A549 (cell line): Measurements from ENCODE around the gene MPDU1. TPM values are rescaled to one million over a fixed set of nuclear protein-coding genes. Genes with fewer than 3 reads are reported as not detected.
A peak's percentile ranks its signal among the peaks of the same experiment; 100 is the strongest.

ENCODE experiments used
- ATAC-seq, 2 experiments: fragments of 200-7000 bp in 1 of 2; fragments of >200 bp in 1 of 2; cut with Nextera tagmentation in 1 of 2; cut with Tn5 transposase in 1 of 2; 3 replicates each; pipeline versions ENCODE4 v1.8.0 to v1.9.1; 2018 to 2020; ENCODE audit warnings: mild to moderate bottlenecking in 1 of 2, moderate library complexity in 1 of 2
- CTCF ChIA-PET: fragments of 300-600 bp; sonication (Branson Sonifier 250); formaldehyde crosslinking; extraction: SDS; loops from one replicate; lab custom pipeline; 2021; ENCODE audit warnings: antibody characterized with exemption, inconsistent platforms; lab: Yijun Ruan, JAX
- POLR2A ChIA-PET: fragments of 350-600 bp; formaldehyde crosslinking; extraction: SDS; loops from one replicate; lab custom pipeline; 2021; ENCODE audit warnings: antibody characterized with exemption, inconsistent platforms; lab: Yijun Ruan, JAX
- DNase-seq, 2 experiments: peaks; one replicate each; pipeline versions ENCODE4 v3.0.0 to v3.0.0-alpha.2; 2011 to 2016; ENCODE audit warnings: low read depth in 1 of 2, low spot score in 1 of 2
- FAIRE-seq: peaks from 2 replicates; lab custom pipeline; 2011; peaks lifted over from hg19 to GRCh38; lab: Jason Lieb, UNC
- H3K27ac ChIP-seq, 2 experiments: fragments of >200 bp; sonication (Bioruptor Twin); formaldehyde crosslinking; 3 replicates each; pipeline ENCODE4 v1.5.1; 2016 to 2017
- H3K4me1 ChIP-seq: fragments of >200 bp; sonication (Bioruptor Twin); formaldehyde crosslinking; 3 replicates; pipeline ENCODE4 v1.6.1; 2016
- H3K4me2 ChIP-seq: fragments of >200 bp; sonication (Bioruptor Twin); formaldehyde crosslinking; 3 replicates; pipeline ENCODE4 v1.6.1; 2016
- H3K4me3 ChIP-seq: fragments of >200 bp; sonication (Bioruptor Twin); formaldehyde crosslinking; 3 replicates; pipeline ENCODE4 v1.5.1; 2016
- H3K9me3 ChIP-seq: fragments of >200 bp; sonication (Bioruptor Twin); formaldehyde crosslinking; 3 replicates; pipeline ENCODE4 v1.6.1; 2016
- CEBPB ChIP-seq, 2 experiments: fragments of >200 bp in 1 of 2; sonication (Bioruptor Twin) in 1 of 2; formaldehyde crosslinking in 1 of 2; IDR thresholded peaks; 2 replicates each; pipeline ENCODE4 v1.6.1; 2012 to 2016
- CHD4 ChIP-seq: fragments of 200-600 bp; sonication (generic); IDR thresholded peaks from 2 replicates; pipeline ENCODE4 v1.6.1; 2016; ENCODE audit warnings: antibody characterized with exemption, mild to moderate bottlenecking, borderline replicate concordance
- EHMT2 ChIP-seq: fragments of 200-600 bp; sonication (generic); IDR thresholded peaks from 2 replicates; pipeline ENCODE4 v1.6.1; 2016; ENCODE audit warnings: antibody characterized with exemption, low read depth, mild to moderate bottlenecking, moderate library complexity
- ESRRA ChIP-seq: fragments of 150-350 bp; IDR thresholded peaks from 2 replicates; pipeline ENCODE4 v1.6.1; 2014; ENCODE audit warnings: mild to moderate bottlenecking, low read length, borderline replicate concordance
- FOSB ChIP-seq: fragments of 250-450 bp; sonication (Bioruptor Pico); IDR thresholded peaks from 2 replicates; pipeline ENCODE4 v1.5.0; 2020; ENCODE audit warnings: mild to moderate bottlenecking, moderate library complexity
- HMGXB4 ChIP-seq: fragments of 250-450 bp; sonication (Bioruptor Pico); IDR thresholded peaks from 2 replicates; pipeline ENCODE4 v1.5.0; 2021; ENCODE audit warnings: mild to moderate bottlenecking, moderate library complexity, borderline replicate concordance
- JUN ChIP-seq, 2 experiments: fragments of >200 bp; sonication (Bioruptor Twin); formaldehyde crosslinking; IDR thresholded peaks; 2 replicates in 1 of 2; 3 replicates in 1 of 2; pipeline ENCODE4 v1.6.1; 2016 to 2017
- MAFK ChIP-seq: fragments of 450-650 bp; IDR thresholded peaks from 2 replicates; pipeline ENCODE4 v1.6.1; 2014; ENCODE audit not compliant: partially characterized antibody
- MYC ChIP-seq: IDR thresholded peaks from 2 replicates; pipeline ENCODE4 v1.6.1; 2012; ENCODE audit warnings: mild to moderate bottlenecking, inconsistent platforms, low read length, improper control_type of control experiment, borderline replicate concordance
- NR3C1 ChIP-seq: fragments of >200 bp; sonication (Bioruptor Twin); formaldehyde crosslinking; IDR thresholded peaks from 3 replicates; pipeline ENCODE4 v1.6.1; 2017
- PBX3 ChIP-seq: IDR thresholded peaks from 2 replicates; pipeline ENCODE4 v1.6.1; 2012
- POLR2AphosphoS2 ChIP-seq: conservative IDR thresholded peaks from 2 replicates; pipeline ENCODE4 v1.6.1; 2012; ENCODE audit warnings: low read length, improper control_type of control experiment, inconsistent platforms
- RARB ChIP-seq: fragments of 250-450 bp; sonication (Bioruptor Pico); IDR thresholded peaks from 2 replicates; pipeline ENCODE4 v1.8.0; 2021; ENCODE audit warnings: mild to moderate bottlenecking, moderate library complexity
- SREBF2 ChIP-seq: fragments of 450-650 bp; IDR thresholded peaks from 2 replicates; pipeline ENCODE4 v1.6.1; 2014; ENCODE audit warnings: mild to moderate bottlenecking, moderate library complexity
- TP53 ChIP-seq: fragments of 250-450 bp; sonication (Bioruptor Pico); IDR thresholded peaks from 2 replicates; pipeline ENCODE4 v1.5.0; 2021; ENCODE audit warnings: mild to moderate bottlenecking, moderate library complexity
- ZC3H11A ChIP-seq: fragments of 450-650 bp; IDR thresholded peaks from 2 replicates; pipeline ENCODE4 v1.6.1; 2014; ENCODE audit warnings: antibody characterized with exemption, mild to moderate bottlenecking
- ZNF302 ChIP-seq: fragments of 250-450 bp; sonication (Bioruptor Pico); IDR thresholded peaks from 2 replicates; pipeline ENCODE4 v1.9.0; 2021; ENCODE audit warnings: inconsistent platforms, mild to moderate bottlenecking, moderate library complexity
- ZSCAN20 ChIP-seq: fragments of 250-450 bp; sonication (Bioruptor Pico); IDR thresholded peaks from 2 replicates; pipeline ENCODE4 v1.8.0; 2022; ENCODE audit warnings: mild to moderate bottlenecking, moderate library complexity
- WGBS: methylation state at CpG from one replicate; pipeline ENCODE4 v1.1.6; 2017; ENCODE audit errors: missing lambda C conversion rate; 5-methylcytosine and 5-hydroxymethylcytosine counted together
- polyA plus RNA-seq, 4 experiments: library from polyadenylated mRNA; depleted of rRNA in 3 of 4; stranded (reverse); fragments of >200 nt; fragmentation: RNase III in 1 of 4; extraction: RNeasy Plus Mini Kit Qiagen cat#74134 plus additional on column Dnase treatment in 1 of 4; gene quantifications; 2 replicates in 3 of 4; 3 replicates in 1 of 4; pipeline ENCODE4 v1.2.3, GENCODE V29; 2011 to 2017
- TF ChIP-seq, protein P1 (sequence below): fragments of >200 bp; sonication (Bioruptor Twin); formaldehyde crosslinking; IDR thresholded peaks from 3 replicates; pipeline ENCODE4 v1.6.1; 2016
- TF ChIP-seq, protein P2 (sequence below): fragments of 250-450 bp; sonication (Bioruptor Pico); IDR thresholded peaks from 2 replicates; pipeline ENCODE4 v1.5.0; 2020; ENCODE audit warnings: low read depth, mild to moderate bottlenecking, moderate library complexity

MPDU1 gene
- polyA plus RNA-seq, 2 of the 4 experiments (the other 2 are of a cell fraction): 134 to 148 TPM

DNA sequence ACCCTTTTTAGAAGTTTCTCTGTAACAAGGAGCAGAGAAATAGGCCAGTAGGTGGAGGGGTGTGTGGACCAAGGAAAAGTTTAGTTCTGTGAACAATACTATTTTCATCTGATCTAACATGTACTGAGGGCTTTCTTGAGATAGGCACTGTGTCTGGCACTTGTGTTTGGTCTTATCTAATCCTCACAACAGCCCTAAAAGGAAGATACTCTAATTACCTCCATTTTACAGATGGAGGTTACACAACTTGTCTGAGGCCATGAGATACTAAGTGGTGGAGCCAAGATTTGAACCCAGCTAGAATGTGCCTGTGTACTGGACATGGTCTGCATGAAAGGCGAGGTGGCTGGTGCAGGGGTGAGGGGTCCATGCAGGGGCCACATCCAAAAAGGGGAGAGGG lies 30.3 kb upstream of the MPDU1 start (continued):
- no peak for TF ChIP-seq HMGXB4 (CRISPR knock-in tag)
- TF ChIP-seq RARB: no peak
- no peak for TF ChIP-seq ZNF302 (CRISPR knock-in tag)

GRCh38 chr17:7555320-7555948 lies 28.2 kb upstream of the MPDU1 start:
- no peak for DNase-seq
- CTCF ChIA-PET: interaction anchor here (1.4 to 11.3 kb wide), 3 partner anchors 30 to 40 kb away, joined by 3 to 232 read pairs (median 4); no protein-coding TSS in a partner anchor
- WGBS: 73% methylated on average over 10 of the region's 10 CpGs

GRCh38 chr17:7556627-7557026 lies 27.0 kb upstream of the MPDU1 start:
- ATAC-seq: no peak
- no peak for DNase-seq
- Histone ChIP-seq H3K4me3 (no peak overlapping the region), H3K9me3 (no peaks in the 10 kb centered on the region), H3K4me2 (no peak overlapping the region), H3K27ac (no peak overlapping the region), H3K4me1 (peaks cover 33% of the 10 kb centered on the region)
- FAIRE-seq: no peak
- CTCF ChIA-PET: interaction anchor here (0.7 to 11.3 kb wide), 9 partner anchors 12 to 201 kb away, joined by 3 to 232 read pairs (median 4); partner anchors contain the start of genes TMEM95 and TNFSF12
- POLR2A ChIA-PET: interaction anchor here (1.1 kb wide), 1 partner anchor 130 kb away, joined by 3 read pairs; no protein-coding TSS in a partner anchor
- 93% methylated on average over 12 of the region's 12 CpGs for WGBS
- TF ChIP-seq CEBPB (IDR thresholded peaks at IDR 0.05) (no peak), POLR2AphosphoS2 (no peak), ZC3H11A (no peak), ESRRA (no peak), TP53 (CRISPR knock-in tag) (no peak), JUN (IDR thresholded peaks at IDR 0.05) (no peak), RARB (no peak), NR3C1 (no peak), MYC (no peak), MAFK (no peak), SREBF2 (no peak), PBX3 (no peak), CHD4 (no peak), ZSCAN20 (no peak), EHMT2 (no peak)
- TF ChIP-seq, protein P1, sequence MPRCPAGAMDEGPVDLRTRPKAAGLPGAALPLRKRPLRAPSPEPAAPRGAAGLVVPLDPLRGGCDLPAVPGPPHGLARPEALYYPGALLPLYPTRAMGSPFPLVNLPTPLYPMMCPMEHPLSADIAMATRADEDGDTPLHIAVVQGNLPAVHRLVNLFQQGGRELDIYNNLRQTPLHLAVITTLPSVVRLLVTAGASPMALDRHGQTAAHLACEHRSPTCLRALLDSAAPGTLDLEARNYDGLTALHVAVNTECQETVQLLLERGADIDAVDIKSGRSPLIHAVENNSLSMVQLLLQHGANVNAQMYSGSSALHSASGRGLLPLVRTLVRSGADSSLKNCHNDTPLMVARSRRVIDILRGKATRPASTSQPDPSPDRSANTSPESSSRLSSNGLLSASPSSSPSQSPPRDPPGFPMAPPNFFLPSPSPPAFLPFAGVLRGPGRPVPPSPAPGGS: no peak
- TF ChIP-seq, protein P2, sequence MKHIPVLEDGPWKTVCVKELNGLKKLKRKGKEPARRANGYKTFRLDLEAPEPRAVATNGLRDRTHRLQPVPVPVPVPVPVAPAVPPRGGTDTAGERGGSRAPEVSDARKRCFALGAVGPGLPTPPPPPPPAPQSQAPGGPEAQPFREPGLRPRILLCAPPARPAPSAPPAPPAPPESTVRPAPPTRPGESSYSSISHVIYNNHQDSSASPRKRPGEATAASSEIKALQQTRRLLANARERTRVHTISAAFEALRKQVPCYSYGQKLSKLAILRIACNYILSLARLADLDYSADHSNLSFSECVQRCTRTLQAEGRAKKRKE (CRISPR knock-in tag): no peak

More at GRCh38 chr17:7555320-7555948, 28.2 kb upstream of the MPDU1 start:
- TF ChIP-seq MAFK: peak; percentile 16
- no peak for TF ChIP-seq RARB
- TF ChIP-seq FOSB (CRISPR knock-in tag): no peak
- no peak overlapping the region for H3K4me2 ChIP-seq
- no peak overlapping the region for H3K27ac ChIP-seq
- H3K4me3 ChIP-seq: no peak overlapping the region
- H3K4me1 ChIP-seq: peaks cover 33% of the 10 kb centered on the region
- H3K9me3 ChIP-seq: no peaks in the 10 kb centered on the region
- no peak for FAIRE-seq
- POLR2A ChIA-PET: no interaction called here
- ATAC-seq: no peak
